GM12892 (cell line): ENCODE results near the gene SLAMF7.

Source experiments
- POLR2A ChIP-seq: IDR thresholded peaks from 2 replicates; pipeline ENCODE4 v1.6.1; 2011; ENCODE audit warnings: low read depth, low read length, control low read depth
- POLR2AphosphoS5 ChIP-seq: IDR thresholded peaks from 2 replicates; pipeline ENCODE4 v1.6.1; 2011; ENCODE audit warnings: low read depth, low read length, control low read depth
- TAF1 ChIP-seq: IDR thresholded peaks from 2 replicates; pipeline ENCODE4 v1.6.1; 2011; ENCODE audit warnings: low read depth, mild to moderate bottlenecking, control low read depth, low read length, borderline replicate concordance

- TF ChIP-seq POLR2AphosphoS5 (0 out of 2 replicates have a peak, but pooled peaks have one; percentile 39), TAF1 (no peak), POLR2A (no peak)
Observed at GRCh38 chr1:160744852-160745520, 5.9 kb downstream of the SLAMF7 start.
